ENCODE data around the gene NME7. TPM values are rescaled to one million over a fixed set of nuclear protein-coding genes. Genes with fewer than 3 reads are reported as not detected.
A peak's percentile ranks its signal among the peaks of the same experiment; 100 is the strongest.

Gene NME7
- total and polyA plus RNA-seq, 2 experiments from 2014 or later = 39.1 to 48.5 TPM

- TF ChIP-seq ZNF462 (CRISPR knock-in tag; IDR thresholded peaks at IDR 0.05) = no peak
- TF ChIP-seq, protein P1, sequence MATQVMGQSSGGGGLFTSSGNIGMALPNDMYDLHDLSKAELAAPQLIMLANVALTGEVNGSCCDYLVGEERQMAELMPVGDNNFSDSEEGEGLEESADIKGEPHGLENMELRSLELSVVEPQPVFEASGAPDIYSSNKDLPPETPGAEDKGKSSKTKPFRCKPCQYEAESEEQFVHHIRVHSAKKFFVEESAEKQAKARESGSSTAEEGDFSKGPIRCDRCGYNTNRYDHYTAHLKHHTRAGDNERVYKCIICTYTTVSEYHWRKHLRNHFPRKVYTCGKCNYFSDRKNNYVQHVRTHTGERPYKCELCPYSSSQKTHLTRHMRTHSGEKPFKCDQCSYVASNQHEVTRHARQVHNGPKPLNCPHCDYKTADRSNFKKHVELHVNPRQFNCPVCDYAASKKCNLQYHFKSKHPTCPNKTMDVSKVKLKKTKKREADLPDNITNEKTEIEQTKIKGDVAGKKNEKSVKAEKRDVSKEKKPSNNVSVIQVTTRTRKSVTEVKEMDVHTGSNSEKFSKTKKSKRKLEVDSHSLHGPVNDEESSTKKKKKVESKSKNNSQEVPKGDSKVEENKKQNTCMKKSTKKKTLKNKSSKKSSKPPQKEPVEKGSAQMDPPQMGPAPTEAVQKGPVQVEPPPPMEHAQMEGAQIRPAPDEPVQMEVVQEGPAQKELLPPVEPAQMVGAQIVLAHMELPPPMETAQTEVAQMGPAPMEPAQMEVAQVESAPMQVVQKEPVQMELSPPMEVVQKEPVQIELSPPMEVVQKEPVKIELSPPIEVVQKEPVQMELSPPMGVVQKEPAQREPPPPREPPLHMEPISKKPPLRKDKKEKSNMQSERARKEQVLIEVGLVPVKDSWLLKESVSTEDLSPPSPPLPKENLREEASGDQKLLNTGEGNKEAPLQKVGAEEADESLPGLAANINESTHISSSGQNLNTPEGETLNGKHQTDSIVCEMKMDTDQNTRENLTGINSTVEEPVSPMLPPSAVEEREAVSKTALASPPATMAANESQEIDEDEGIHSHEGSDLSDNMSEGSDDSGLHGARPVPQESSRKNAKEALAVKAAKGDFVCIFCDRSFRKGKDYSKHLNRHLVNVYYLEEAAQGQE (IDR thresholded peaks at IDR 0.05; ENCODE audit: unreplicated experiment) = no peak
- TF ChIP-seq ZNF331 (CRISPR knock-in tag; IDR thresholded peaks at IDR 0.05; ENCODE audit: low read depth) = no peak
- TF ChIP-seq POLR2AphosphoS5 (IDR thresholded peaks at IDR 0.05; ENCODE audit: low read depth) = no peak
- TF ChIP-seq EZH2 (IDR thresholded peaks at IDR 0.05; ENCODE audit: low read depth, unreplicated experiment) = no peak
Measured at GRCh38 chr1:169124459-169124858, 243.1 kb downstream of the NME7 start (continued).

DNA sequence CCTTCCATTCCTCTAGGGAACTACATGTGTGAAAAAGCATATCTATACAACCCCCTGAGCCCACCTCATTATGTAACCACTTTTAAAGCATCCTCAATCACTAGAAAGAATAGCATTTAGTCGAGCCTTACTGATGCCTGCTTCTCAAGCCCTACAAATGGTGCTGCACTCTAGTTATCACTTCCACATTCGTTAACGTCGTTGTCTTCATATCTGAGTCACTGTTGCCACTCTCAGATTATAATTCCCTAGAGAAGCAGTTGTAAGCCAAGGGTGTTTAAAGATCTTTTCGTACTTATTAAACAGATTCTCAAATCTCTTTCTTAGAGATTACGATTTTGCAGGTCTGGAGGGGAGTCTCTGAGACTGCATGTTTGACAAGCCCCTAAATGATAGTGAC, 244.6 kb downstream of the NME7 start:
- peaks cover 49% of the 10 kb centered on the region for H3K36me3 Mint-ChIP-seq (ENCODE audit: low read depth)

More for the DNA sequence above, 244.6 kb downstream of the NME7 start:
- Histone ChIP-seq H3K4me3 (no peak overlapping the region), H3K79me2 (replicated peaks; ENCODE audit: insufficient read depth) (peaks cover 55% of the 10 kb centered on the region), H3K4me2 (no peak overlapping the region), H3K36me3 (ENCODE audit: insufficient read depth) (peaks cover 33% of the 10 kb centered on the region), H3K4me1 (ENCODE audit: insufficient read depth) (no peaks in the 10 kb centered on the region), H2AFZ (no peak overlapping the region), H3K27ac (ENCODE audit: low read depth) (no peak overlapping the region), H3F3A (replicated peaks; ENCODE audit: low read depth) (no peaks in the 10 kb centered on the region), H3K27me3 (ENCODE audit: insufficient read depth) (no peaks in the 10 kb centered on the region), H3K9me2 (ENCODE audit: insufficient read depth) (no peaks in the 10 kb centered on the region), H4K20me1 (replicated peaks; ENCODE audit: insufficient read depth) (peaks cover 6% of the 10 kb centered on the region; the same call in 1 of the 2 replicates)
- no peaks in the 10 kb centered on the region for H3K9me3 Mint-ChIP-seq
- DNase-seq (ENCODE audit: low spot score) (no peak), ATAC-seq (no peak)
- H3K27ac Mint-ChIP-seq = peak overlapping the region; percentile 13; the same call in 1 of the 2 replicates
- H3K4me1 Mint-ChIP-seq = peaks cover 6% of the 10 kb centered on the region; the same call in 2 of the 3 replicates
- H3K27me3 Mint-ChIP-seq (ENCODE audit: insufficient read depth, low read depth, poor library complexity) = no peaks in the 10 kb centered on the region
- TF ChIP-seq NANOG (IDR thresholded peaks at IDR 0.05; ENCODE audit: borderline replicate concordance) (no peak), EZH2 (IDR thresholded peaks at IDR 0.05; ENCODE audit: low read depth, unreplicated experiment) (no peak)
- H3K4me3 Mint-ChIP-seq = no peak overlapping the region
